Measurements from ENCODE around the gene EFEMP1.

DNA sequence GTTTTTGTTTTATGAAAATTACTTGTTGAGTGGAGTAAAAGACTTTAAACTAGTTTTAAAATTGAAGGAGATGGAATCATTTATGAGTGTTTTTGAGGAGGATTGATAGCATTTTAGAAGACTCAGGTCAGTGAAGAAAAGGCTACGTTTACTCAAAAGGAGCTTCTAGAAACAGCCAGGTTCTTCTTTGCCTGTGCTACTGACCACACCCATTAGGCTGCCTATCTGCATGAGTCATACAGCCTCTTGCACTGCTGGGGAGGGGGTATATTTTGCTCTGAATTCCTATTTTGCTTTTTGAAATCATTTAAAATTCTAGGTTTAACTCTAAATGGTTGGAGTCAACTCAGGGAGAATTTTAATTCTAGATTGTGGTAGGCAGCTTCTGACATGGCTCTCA lies 22.3 kb downstream of the EFEMP1 start:
- TF ChIP-seq POLR2A (IDR thresholded peaks at IDR 0.05), result no peak
- TF ChIP-seq, protein P1, sequence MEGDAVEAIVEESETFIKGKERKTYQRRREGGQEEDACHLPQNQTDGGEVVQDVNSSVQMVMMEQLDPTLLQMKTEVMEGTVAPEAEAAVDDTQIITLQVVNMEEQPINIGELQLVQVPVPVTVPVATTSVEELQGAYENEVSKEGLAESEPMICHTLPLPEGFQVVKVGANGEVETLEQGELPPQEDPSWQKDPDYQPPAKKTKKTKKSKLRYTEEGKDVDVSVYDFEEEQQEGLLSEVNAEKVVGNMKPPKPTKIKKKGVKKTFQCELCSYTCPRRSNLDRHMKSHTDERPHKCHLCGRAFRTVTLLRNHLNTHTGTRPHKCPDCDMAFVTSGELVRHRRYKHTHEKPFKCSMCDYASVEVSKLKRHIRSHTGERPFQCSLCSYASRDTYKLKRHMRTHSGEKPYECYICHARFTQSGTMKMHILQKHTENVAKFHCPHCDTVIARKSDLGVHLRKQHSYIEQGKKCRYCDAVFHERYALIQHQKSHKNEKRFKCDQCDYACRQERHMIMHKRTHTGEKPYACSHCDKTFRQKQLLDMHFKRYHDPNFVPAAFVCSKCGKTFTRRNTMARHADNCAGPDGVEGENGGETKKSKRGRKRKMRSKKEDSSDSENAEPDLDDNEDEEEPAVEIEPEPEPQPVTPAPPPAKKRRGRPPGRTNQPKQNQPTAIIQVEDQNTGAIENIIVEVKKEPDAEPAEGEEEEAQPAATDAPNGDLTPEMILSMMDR (IDR thresholded peaks at IDR 0.05), result no peak

Data from tibial nerve (tissue), 3 donors.